ENCODE data around the gene EFCAB11.
A peak's percentile ranks its signal among the peaks of the same experiment; 100 is the strongest.

The EFCAB11 gene

DNA sequence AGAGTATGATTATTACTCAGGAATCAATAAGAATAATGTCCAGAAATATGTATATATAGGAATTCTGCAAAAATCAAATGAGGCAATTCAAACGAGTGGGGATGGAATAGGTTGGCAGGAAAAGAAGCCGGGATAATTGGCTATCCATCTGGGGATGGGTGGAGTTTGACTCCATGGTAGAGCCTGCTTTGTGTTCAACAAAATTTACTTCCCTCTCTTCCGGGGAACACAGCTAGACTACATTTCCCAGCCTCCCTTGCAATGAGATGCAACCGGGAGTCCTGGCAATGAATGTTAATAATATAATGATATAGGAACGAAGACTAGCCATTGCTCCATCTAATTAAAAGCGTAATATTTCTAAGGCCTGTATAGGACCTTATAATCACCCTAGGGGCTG lies 146.6 kb downstream of the EFCAB11 start:
- peak; percentile 57 for DNase-seq

DNA sequence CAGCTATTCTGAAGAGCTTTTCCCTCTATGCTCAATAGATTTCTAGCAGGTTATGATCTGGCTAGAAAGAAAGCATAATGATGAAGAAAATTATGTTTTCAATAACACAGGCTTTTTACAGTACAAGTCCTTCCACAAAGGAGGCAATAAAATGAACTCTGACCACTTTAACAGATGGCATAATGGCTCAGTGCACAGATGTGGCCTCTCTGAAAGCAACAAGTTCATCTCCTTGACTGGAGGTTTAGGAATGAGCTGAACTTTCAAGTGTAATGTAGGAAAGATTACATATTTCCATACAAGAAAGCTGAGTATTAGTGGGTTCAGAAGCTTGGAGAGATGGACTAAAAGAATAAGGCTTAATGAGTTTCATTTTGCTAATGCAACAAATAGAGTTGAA lies 147.4 kb downstream of the EFCAB11 start:
- DNase-seq: peak; percentile 66

DNA sequence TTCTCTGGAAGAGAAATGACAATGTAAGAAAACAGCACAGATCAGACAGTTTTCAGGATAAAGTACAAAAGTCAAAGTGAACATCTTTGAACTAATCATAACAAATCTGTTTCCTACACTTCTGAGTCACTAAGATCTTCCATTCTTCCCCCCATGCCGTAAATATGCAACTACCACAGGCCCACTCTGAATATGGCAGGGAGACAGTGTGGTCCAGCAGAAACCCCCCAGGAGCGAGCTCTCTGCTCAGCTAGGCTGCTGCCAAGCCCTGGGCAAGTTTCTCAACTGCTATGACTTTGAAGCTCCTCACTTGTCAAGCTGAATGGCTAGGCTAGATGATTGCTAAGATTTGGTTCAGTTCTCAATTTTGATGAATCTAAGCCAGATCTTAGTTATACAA lies 148.1 kb downstream of the EFCAB11 start:
- DNase-seq: no peak

DNA sequence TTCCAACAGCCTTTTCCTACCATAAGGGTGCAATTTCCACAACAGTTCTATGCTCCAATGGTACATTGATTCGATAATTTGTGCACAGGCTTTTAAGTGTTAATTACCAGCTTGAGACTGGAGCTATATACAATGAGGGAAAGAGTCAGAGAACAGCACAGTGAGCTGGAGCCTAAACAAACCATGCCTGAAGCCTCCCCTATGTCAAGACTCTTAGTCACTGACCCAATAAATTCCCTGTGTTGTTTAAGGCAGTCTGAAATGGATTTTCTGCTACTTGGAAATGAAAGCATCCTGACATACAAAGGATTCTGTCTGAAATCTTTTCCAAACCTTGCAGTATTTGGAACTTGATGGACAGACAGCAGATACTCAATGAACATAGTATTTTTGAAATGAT lies 149.0 kb downstream of the EFCAB11 start:
- DNase-seq: peak; percentile 31

DNA sequence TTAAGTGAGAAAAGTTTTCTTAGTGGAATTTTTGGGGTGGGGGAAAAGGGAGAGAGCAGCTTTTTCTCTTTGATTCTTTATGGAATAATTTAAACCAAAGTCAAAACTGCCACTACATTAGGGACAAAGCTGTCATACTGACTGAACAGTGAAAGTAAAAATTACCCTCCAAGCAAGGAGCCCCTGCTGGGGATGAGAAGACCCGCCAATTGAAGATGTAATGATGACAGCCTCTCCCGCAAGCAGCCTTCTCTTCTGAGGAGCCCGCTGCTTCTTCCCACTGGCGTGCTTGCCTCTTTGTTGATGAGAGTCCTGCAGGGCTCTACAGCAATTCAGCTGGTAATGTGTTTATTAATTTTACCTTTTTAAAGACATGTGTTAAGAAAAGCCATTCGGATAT lies 151.0 kb downstream of the EFCAB11 start:
- no peak for DNase-seq

DNA sequence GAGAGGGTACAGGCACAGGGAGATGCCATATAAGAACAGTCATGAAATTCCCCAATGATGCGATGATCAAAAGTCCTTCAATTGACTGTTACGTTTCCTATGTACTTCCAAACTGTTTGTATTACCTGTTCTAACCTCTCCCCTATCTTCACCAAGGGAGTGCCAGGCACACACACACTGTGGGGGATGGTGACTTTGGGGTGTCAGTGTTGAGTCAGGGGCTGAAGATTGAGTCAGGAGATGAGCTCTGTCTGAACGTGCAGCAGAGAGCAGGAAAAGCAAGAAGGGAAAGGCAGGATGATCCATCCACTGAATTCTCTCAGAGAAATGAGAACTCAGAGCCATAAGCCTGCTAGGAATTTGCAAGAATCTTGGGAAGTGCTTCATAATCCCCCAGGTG lies 153.4 kb downstream of the EFCAB11 start:
- no peak for DNase-seq

DNA sequence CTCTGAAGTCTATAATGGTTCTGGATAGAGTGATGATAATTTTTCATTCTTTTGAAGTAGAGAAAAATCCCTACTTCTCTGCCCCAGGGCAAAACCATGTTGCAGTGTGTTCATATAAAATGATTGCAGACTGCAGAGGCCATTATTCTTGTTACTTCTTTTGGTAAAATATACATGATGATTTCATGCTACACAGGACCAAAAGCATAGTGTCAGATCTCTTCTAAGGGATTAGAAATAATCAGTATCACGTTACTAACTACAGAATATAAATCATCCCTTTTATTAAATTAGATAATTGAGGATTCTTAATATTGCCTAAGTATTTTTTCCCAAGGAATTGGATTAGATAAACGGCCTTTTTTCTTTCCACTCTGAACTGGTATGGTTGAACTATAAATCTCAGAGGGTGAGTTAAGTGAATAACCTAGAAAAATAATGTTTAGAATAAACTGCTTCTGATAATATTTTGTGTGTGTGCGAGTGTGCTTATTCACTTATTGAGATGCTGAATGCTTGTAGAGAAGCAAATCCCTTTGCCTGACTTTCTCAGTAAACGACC lies 156.2 kb downstream of the EFCAB11 start:
- DNase-seq: no peak

DNA sequence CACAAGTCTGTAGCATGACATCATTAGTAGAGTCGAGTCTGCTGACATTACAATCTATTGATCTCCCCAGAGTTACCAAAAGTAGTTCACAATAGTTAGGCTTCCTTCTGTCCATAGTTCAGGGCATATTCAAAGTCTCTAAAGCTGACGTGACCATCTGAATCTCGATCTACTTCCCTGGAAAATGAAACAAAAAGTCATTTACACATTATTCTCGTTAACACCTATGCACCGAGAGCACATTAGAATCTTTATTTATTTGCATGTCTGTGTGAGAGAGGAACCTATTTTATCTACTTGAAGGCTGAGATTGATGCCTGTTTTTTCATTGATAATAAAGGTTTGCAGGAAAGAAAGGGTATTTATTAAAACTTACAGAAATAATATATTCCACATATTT lies 157.4 kb downstream of the EFCAB11 start:
- no peak for DNase-seq

DNA sequence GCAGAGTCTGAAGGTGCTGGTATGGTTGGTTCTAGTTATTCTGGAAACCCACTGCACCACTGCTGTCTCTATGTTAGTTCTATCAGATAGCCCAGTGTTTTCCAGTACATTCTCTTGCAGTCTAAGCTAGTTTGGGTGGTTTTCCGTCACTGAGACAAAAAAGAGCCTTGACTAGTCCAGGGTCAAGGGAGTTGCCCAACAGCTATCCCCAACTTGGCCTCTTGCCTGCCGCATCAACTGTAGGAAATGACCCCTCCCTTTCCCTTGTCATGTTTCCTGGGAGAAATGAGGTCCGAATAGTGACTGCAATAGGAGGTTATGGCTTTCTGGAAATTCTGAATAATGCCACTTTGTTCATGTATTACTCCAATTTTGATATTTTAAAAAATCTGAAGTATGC lies 160.4 kb downstream of the EFCAB11 start:
- no peak for DNase-seq

DNA sequence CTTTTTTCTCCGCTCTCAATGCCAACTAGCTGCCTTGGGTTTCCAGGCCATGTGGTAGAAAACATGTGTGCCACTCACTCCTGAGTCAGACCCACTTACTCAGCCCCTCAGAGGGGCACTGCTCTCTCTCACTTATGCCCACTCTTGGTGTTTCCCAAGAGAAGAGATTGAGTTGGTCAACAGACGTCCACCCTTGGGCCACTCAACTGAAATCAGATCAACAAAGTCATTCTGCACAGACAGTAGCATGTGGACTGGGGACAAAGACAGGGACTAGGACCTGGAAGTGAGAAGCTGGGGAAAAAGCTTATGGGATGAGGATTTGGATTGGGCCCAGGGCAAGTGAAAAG lies 161.2 kb downstream of the EFCAB11 start:
- DNase-seq: no peak

DNA sequence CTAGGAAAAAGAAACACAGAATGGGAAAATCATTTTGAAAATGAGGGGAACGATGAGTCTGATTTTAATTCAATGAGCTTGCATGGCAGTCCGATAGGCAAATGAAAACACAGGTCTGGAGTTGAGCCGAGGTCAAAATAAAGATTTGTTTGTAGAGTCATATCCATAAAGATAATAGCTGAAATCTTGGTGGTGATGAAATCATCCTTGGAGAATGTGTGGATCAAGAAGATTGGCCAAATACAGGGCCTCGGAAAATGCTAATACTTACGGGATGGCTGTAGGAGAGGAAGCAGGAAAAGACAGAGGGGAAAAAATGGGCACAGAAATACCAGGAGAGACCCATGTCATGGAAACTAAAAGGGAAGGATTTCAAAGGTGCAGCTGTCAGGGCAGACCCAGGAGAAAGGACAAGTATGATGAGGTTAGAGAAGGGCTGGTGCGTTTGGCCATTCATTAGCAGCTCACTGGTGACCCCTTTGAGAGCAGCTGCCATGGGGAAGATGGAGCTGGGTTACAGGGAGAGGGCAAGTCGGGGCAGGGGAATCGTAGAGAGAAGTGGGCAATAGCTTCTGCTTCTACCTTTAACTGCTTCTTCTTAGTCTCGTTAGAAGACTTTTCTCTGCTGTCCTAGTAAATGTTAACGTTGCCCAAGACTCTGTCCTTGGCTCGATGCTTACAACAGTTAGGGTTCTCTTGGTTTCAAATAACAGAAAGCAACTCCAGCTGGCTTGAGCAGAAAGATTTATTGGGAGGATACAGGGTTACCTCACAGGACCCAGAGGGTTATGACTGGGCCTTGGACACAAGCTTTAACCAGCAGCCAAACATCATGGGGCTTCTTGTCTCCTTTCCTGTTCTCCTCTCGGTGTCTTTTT lies 161.8 kb downstream of the EFCAB11 start:
- DNase-seq: no peak

DNA sequence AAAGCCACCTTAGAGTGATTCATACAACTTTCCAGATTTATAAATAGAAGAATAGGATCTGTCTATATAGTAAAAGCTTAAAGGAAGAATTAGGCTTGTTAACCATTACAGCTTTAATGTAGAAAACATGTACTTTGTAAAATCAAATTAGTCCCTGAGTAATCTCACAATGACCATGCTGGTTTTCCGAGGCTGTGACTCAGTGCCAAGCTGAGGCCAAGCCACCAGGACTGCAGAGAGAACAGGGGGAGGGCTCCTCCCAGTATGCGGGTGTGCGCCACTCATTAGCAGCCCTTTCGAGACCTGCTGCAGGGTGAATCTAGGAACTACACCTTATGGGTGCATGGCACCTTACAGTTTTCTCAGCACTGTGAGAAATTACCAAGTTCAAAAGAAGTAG lies 167.0 kb downstream of the EFCAB11 start:
- DNase-seq: no peak

DNA sequence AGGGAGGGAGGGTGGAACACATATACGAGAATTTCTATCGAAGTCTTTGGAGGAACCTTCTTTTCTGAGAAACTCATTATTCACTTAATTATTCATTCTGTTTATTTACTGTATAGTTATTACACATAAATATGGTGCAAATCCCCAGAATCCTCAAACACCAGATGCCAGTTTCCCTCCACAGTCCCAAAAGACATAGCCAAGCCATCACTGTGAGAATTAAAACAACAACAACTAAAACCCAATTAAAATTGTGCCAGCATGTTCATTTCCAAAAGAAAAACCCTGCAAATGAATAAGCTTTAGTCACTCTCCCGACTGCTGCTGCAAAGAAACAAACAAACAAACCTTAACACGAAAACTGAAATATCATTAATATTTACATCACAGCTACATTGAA lies 173.5 kb downstream of the EFCAB11 start:
- DNase-seq: no peak

DNA sequence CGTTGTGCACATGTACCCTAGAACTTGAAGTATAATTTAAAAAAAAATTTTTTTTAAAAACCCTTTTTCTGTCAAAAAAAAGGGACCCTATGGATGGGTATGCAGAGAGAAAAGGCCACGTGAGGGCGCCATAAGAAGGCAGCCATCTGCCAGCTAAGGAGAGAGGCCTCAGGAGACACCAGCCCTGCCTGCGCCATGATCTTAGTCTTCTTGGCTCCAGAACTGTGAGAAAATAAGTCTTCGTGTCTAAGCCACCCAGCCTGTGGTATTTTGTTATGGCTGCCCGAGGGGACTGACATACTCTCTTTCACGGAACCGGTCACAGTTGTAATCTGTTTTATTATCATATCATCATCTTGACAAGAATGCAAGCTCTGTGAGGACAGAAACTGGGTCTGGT lies 174.8 kb downstream of the EFCAB11 start:
- DNase-seq: no peak

DNA sequence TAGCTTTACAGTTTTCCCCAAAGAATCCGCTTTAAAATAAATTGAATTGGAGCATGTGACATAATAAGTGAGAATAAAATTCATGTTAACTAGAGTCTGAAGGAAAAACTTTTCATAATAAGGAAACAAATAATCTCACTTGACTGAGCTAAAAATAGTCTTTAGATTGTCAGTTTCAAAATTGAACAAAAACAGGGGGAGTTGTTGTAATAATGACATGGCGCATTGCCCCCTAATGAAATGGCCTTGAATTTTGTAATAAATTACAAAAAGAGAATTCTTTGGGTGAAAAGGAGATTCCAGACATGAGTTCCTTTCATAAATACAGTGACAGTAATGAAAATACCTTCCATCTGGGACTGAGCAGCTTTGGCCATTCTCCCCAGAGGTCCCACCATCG lies 178.6 kb downstream of the EFCAB11 start:
- no peak for DNase-seq

DNA sequence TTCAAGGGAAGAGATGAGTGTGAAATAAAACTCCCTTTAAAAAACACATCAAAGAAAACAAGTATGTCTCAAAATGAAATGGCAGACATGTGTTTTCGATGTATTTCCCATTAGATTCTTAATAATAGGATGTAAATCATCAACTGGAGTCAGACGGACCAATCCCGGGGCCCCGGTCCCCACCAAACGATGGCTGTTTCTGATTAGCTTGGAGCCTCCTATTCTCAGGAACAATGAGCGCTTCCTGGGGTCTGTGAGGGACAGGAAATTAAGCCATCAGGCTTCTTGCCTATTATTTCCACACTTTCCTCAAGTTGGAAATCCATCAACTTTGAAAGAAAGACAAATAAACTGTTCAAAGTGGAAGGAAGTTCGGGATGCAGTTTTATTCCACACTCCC lies 179.4 kb downstream of the EFCAB11 start:
- no peak for DNase-seq

DNA sequence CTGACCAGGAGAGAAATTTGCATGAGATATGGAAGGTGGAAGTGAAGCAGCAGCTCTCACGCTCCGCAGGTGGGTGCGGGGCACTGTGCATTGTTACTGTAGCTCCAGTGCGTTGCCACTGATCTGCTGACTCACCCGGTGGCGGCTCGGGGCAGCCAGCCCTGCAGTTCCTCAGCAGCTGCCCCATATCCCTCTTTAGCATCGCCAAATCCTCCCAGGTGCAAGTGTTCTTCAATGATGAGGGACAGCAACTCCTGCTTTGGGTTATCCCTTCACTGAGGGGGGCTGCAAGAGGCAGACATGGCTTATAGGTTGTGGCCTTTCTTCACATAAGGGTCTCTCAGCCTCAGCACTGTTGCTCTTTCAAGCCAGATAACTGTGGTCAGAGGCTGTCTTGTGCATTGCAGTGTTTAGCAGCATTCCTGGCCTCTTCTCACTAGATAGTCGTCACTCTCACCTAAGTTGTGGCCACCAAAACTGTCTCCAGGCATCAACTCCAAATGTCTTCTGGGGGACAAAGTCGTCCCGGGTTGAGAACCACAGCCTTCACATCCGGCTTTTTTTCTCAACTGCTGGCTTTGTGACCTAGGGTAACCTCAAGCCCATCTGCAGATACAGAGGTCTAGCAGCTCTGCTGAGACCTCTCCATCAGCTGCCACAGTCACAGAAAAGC lies 180.8 kb downstream of the EFCAB11 start:
- DNase-seq: no peak

DNA sequence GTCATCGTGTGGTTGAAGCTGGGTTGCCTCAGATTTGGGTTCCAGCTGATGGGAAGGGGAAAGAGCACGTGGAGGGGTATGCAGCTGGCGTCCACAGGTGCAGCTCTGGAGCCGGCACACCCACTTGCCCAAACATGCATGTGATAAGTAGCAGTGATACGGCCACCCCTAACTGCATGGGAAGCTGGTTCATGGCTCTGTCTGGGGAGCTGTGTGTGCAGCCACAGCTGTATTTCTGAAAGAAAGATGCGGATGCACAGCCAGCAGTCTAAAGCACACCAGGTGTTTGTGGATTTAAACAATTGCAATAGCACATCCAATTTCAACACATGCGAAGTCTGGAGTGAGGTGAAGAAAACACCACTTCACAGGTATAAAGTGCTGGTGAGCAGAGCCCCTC lies 181.4 kb downstream of the EFCAB11 start:
- DNase-seq: no peak

DNA sequence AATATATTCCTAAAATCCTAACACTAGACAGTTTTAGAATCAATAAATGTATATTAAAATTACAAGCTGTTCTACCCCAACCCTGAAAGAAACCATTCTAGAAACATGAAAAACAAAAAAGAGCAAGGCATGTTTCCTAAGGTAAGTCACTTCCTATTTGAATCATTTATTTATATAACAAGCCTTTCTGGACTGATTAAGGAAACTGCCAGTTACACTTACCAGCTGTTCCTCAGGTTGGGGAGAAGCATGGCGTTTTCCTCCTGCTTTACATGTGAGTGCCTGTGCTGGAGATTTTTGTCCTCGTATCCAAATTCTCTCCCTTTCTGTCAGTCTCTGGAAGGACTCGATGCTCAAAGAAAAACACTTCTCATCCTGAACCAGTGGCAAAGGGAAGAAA lies 183.3 kb downstream of the EFCAB11 start:
- no peak for DNase-seq

DNA sequence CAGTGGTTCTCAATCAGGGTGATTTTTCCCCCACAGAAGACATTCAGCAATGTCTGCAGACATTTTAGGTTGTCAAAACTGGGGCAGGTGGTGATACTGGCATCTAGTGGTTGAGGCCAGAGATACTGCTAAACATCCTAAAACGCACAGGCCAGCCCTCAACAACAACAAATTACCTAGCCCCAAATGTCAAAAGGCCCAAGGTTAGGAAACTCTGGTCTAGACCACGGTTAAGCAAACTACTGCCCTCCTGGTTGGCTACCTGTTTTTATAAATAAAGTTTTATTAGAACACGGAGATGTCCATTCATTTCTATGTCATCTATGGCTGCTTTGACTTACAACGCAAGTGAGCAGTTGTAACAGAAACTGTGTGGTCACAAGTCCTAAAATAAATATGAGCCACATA lies 186.7 kb downstream of the EFCAB11 start:
- peak; percentile 40 for DNase-seq

DNA sequence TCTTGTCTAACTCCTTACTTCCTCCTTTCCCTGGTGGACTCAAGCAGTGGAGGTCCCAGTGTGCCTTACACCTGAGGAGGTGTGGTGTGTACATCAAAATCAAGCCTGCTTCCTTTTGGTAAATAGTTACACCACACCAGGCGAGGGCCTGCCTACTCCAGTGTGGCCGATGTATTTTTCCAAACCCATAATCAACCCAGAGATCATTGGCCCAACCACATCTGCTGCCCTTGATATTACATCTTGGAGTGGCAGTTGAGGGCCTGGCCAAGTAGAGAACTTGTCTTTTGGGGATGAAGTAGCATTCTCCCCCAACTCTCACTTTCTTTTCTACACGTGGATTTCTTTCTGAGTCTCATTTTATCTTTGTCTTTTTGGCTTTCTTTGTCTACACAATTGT lies 187.4 kb downstream of the EFCAB11 start:
- DNase-seq: peak; percentile 14

DNA sequence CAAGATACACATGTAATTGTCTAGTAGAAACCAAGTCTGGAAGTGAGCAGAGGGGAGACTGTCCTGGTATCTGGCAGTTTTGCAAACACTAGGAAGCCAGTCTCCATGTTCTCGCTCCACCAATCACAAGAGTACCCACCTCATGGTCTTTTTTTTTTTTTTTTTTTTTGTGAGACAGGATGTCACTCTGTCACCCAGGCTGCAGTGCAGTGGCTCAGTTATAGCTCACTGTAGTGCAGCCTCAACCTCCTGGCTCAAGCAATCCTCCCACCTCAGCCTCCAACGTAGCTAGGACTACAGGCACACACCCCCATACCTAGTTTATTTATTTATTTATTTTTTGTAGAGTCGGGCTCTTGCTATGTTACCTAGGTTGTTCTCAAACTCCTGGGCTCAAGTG lies 189.2 kb downstream of the EFCAB11 start:
- DNase-seq: no peak

DNA sequence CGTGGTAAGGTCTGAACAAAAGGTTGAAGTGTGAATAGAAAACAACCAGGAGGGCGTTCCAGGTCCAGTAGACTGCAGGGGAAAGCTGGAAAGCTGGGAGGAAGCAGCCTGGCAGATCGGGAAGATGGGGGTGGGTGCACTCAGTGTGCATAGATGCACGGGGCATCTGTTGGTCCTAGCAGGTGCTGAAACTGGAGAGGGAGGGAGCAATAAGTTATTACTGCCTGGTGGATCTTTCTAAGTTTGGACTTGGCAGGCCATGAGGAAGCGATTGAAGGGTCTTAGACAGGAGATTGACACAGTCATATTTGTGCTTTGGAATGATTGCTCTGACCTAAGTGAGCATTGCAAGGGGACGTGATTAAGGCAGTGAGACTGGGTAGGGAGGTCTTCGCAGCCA lies 194.4 kb downstream of the EFCAB11 start:
- DNase-seq: no peak

DNA sequence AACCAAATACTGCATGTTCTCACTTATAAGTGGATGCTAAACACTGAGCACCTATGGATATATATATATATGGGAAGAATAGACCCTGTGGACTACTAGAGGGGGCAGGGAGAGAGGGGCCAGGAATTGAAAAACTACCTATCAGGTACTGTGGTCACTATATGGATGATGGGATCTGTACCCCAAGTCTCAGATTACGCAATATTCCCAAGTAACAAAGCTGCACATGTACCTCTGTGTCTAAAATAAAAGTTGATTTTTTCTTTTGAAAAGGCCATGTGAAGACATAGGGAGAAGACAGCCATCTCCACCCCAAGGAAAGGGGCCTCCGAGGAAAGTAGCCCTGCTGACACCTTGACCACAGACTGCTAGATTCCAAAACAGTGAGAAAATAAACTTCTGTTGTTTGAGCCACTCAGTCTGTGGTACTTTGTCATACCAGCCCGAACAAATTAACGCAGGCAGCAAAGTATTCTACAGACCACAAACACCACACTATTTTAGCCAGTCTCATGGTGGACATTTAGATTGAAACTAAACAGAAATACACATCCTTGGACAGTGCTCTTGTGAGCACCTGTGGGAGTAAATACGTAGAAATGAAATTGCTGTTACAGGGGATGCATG lies 197.1 kb downstream of the EFCAB11 start:
- no peak for DNase-seq
